Head of caudate nucleus (tissue), 42 donors: Measurements from ENCODE around the gene C15orf40.
A peak's percentile ranks its signal among the peaks of the same experiment; 100 is the strongest.
"Not testable (repeated sequence)": the region's sequence is repeated elsewhere in the genome, so short reads cannot be mapped to it uniquely, and the experiment has no call there.

Experiments used
- DNase-seq, 42 donors: peaks; one replicate each; pipeline versions ENCODE4 v3.0.0 to v3.0.0-alpha.2; 2020 to 2021; ENCODE audit warnings: mixed read lengths in 7 of 42
- intact Hi-C: fragments of 100-400 bp; cut with DNase I; formaldehyde crosslinking; loops from one replicate; pipeline ENCODE4 v1.15.0; 2022

C15orf40 gene

DNA sequence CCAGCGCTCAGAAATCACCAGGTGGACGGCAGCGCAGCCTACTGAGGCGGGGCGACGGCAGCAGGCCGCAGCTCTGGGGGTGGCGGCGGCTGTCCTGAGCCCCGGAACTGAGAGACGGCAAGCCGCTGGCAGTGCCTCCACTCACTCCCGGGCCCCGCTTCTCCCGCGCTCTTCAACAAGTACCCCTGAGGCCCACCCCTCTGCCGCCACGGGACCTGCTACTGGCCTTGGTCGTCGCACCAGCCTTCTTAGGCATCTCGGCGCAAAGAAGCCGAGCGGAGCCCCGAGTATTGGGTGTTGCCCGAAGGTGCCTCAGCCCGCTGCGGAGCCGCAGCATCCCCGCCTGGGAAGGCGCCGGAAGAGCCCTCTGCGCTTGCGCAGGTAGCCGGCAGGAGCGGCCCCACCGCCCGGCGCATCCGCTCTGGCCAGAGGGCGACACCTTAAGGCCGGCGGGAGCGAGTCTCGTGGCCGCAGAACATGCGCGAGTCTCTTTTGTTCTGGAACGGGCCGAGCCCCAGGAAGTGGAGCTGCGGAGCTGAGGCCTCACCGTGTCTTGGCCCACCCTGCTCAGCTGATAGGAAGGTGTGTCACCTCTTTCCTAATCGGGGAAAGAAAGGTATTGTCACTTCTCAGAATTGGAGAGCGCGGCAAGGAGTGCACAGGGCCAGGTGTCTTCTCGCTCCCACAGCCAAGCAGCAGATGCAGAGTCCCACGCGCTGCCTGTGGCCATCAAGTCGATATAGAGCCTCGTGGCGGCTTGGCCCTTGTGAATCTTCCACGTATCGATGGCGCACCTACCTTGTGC lies at the start of gene C15orf40:
Gene C15orf40, minus strand, starts transcription at position 369 of the 805 bp plus-strand sequence. Its CDS starts 32 bp downstream, at position 337.
- DNase-seq = peak; percentile 81 to 97 (median 92)
- intact Hi-C loops = loop anchor here (5.0 kb wide), 1 partner anchor 56 kb away; the partner anchor contains the start of gene BTBD1

DNA sequence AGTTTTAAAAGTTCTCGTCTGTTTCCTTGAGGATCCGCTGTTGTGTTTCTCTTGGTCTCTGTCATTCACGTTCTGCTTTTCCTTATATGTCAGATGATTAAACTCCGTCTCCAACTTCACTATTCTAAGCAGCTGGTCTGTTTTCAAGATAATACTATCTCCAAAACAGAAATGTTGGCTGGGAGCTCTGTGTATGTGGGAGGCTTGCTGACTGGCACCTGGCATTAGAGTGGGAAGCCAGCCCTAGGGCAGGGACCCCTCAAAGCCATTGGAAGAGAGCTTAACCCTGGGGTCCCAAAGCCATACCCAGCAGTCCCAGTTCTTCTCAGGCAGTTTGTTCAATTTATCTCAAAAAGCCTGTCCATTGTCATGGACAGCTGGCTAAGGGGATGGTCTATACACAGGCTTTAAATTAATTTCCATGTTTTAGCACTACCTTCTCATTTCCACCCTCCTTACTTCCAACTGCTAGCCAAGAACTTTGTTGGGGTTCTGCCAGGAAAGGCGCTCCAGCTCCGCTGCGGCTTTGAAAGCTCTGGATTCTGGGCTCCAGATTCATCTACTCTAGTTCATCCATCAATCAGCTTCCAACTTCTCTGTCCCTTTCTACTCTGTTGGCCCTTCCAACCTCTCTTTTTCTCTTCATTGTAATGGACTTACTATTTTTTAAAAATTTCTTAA lies 46.4 kb upstream of the C15orf40 start:
- intact Hi-C loops = no loop called here
- peak in 1 of 42 donors; percentile 26 for DNase-seq

DNA sequence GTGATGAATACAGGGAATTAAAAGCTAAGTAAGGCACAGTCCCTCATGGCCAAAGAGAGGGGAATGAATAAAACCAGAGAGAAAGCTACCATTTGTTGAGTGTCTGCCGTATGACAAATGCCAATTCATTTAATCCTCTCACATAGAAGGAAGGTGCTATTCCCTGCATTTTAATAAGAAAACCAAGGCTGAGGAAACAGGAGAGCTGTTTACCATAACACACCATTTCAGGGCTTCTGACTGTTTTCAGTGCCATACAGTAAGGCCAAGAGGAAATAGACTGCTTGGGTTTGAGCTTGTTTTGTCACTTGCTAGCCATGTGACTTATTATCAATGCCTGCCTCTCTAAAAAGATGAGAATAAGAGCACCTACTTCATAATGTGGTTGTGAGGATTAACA lies 45.6 kb upstream of the C15orf40 start:
- intact Hi-C loops = no loop called here
- DNase-seq = no peak

DNA sequence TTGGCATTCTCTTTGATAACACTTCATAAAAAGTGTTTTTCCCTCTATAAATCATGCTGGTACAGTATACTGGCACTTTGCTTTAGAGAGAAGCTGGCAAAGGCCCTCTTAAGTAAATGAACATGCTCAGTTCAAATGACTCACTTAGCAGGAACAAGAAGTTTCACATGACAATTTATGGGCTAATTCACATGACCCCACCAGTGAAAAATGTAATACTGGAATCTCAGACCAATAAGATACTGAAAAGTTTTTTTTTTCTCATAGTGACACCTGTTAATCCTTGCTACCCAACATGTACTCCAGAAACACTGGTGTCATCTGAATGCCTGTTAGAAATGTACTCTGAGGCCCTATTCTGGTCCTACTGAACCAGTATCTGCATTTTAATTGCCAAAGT lies 41.7 kb upstream of the C15orf40 start:
- intact Hi-C loops = no loop called here

DNA sequence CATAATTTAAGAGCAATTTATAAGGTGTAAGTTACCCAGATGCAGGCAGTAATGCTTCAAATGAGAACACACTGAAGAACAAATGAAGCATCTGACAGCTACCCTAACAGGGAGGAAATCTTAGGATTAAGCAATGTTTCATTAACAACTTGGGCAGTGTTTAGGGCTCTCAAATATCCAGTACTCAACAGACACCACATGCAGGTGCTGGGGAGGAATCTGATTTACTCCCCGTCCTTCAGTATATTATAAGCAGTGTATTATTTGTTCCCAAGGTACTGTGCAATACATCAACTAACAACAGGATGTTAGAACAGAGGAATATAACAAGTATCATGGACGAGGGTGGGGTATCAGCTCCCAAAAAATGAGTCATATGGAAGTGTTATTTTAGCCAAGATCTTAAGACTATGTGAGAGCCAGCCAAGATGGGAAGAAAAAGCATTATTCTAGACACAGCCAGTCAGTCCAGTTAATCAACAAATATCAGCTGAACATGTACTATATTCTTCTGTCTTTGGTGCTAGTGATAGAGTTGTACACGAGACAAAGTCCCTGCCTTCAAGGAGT lies 35.2 kb upstream of the C15orf40 start:
- no peak for DNase-seq
- intact Hi-C loops = no loop called here

More for the DNA sequence above, 41.7 kb upstream of the C15orf40 start:
- DNase-seq = no peak

DNA sequence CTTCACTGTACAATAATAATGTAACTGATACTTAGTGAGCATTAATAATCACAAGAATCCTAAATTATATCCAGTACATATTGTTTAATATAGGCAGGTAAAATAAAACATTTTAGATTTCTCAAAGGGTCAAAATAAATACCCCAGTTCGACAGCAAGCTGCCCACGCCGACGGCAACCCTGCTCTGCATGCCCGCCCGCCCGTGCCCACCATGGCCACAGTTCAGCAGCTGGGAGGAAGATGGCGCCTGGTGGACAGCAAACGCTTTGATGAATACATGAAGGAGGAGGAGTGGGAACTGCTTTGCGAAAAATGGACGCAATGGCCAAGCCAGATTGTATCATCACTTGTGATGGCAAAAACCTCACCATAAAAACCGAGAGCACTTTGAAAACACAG lies 32.7 kb upstream of the C15orf40 start:
- intact Hi-C loops = no loop called here

DNA sequence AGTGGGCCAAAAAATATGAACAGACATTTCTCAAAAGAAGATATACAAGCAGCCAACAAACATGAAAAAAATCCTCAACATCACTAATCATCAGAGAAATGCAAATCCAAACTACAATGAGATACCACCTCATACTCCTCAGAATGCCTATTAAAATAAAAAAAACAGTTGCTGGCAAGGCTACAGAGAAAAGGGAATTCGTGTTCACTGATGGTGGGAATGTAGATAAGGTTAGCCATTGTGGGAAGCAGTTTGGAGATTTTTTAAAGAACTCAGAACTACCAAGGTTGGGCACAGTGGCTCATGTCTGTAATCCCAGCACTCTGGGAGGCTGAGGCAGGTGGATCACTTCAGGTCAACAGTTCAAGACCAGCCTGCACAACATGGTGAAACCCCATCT lies 27.8 kb upstream of the C15orf40 start:
- intact Hi-C loops = no loop called here
- no peak for DNase-seq

More for the DNA sequence above, 32.7 kb upstream of the C15orf40 start:
- no peak for DNase-seq

DNA sequence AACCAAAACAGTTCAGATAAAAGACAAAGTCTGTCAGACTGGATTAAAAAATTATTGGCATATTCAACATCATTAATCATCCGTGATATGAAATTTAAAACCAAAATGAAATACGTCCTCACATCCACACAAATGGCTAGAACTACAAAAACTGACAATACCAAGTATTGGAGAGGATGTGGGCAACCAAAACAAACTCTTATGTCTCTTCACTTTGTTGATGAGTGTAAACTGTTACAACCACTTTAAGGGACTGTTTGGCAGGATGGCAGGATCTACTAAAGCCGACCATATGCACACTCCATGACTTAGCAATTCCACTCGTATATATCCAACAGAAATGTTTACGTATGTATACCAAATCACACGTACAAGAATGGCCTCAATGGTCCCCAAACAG lies 24.8 kb upstream of the C15orf40 start:
- no peak for DNase-seq
- intact Hi-C loops = no loop called here

DNA sequence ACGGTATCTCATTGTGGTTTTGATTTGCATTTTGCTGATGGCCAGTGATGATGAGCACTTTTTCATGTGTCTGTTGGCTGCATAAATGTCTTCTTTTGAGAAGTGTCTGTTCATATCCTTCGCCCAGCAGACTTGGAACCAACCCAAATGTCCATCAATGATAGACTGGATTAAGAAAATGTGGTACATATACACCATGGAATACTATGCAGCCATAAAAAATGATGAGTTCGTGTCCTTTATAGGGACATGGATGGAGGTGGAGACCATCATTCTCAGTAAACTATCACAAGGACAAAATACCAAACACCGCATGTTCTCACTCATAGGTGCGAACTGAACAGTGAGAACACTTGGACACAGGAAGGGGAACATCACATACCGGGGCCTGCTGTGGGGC lies 19.8 kb upstream of the C15orf40 start:
- DNase-seq, intact Hi-C loops: not testable (repeated sequence)

DNA sequence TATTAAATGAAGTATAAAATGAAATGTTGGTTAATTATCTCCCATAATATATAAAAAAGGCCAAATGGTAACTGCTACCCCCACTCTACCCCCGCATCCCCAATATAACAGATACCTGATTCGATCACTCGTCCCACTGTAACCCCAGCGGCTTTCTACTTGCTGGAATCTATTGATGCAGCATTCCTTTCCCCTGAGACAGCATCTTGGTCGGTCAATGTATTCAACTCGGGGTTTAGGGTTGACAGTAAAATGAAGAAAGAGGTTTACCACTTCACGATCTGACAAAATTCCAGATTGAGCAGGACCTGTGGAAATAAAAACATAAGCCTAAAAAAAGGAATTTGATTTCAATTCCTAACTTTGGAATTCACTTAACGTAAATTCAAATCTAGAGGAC lies 18.6 kb upstream of the C15orf40 start:
- intact Hi-C loops = no loop called here

DNA sequence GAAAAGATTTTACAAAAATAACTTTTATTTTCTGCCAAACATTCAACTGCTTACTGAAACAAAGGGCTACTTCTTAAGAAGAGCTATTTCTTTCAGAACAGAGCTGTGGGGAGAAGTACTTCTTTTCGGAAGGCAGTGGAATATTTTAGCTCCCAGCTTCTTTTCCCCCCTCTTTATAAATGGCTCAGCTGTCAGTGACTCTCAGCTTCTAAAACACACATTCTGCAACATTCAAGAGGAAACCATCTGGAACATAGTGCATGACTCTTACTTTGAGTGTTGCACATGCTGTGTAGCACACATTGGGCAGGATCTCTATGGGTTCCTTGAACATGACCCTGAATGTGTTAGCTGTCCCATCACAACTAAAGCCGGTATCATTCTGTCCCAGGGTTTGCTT lies 7.0 kb upstream of the C15orf40 start:
- intact Hi-C loops = no loop called here

More for the DNA sequence above, 18.6 kb upstream of the C15orf40 start:
- no peak for DNase-seq

DNA sequence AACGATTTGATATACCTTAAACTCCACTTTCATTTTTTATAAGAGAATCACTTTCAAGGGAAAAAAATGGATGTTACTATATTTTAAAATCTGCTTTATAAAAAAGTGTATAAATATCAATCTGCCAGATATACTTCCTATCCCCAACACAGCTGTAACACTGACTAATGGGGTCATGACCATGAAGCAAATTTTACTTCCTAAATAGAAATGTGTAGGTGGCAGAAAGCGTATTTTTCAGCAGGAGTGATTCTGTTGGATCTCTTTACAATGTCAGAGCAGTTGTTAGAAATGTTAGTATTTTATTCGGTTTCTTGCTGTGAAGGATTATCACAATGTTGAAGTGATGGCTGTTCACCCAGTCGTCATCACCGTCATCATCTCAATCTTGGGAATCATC lies 5.5 kb upstream of the C15orf40 start:
- intact Hi-C loops = no loop called here
- DNase-seq = peak in 5 of 42 donors; percentile 6 to 43 (median 11)

More for the DNA sequence above, 7.0 kb upstream of the C15orf40 start:
- DNase-seq = no peak

DNA sequence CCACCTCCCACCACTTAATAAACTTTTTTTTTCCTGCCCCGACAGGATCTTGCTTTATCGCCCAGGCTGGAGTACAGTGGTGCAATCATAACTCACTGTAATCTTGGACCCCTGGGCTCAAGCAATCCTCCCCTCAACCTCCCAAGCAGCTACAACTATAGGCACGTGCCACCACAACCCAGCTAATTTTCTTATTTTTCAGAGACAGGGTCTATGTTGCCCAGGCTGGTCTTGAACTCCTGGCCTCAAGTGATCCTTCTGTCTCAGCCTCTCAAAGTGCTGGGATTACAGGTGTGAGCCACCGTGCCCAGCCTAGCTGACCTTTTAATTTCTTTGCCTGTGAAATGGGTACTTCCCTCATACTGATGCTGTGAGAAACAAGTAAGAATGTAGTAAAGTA lies 3.9 kb upstream of the C15orf40 start:
- no peak for DNase-seq
- intact Hi-C loops = no loop called here

DNA sequence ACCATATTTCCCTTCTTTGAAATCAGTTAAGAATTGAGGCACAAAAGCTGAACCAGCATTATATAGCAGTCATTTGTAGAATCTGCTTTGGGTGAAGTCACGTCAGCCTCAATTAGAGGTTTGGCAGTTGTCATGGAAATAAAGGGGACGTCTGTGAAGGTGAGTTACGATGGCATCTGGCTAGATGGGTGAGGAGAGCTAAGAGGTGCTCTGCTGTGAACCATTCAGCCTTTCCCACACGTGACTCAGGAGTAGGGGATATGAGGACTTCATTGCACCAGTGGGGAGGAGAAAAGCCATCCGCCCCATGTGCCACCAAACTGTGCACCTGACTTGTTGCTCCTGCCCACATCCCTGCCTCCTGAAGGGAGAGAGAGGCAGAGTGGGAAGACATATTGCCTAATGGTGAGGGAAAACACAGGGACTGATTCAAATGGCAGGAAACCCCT lies 2.8 kb upstream of the C15orf40 start:
- DNase-seq = no peak
- intact Hi-C loops = loop anchor here (5.0 kb wide), 1 partner anchor 53 kb away; the partner anchor contains the start of gene BTBD1

DNA sequence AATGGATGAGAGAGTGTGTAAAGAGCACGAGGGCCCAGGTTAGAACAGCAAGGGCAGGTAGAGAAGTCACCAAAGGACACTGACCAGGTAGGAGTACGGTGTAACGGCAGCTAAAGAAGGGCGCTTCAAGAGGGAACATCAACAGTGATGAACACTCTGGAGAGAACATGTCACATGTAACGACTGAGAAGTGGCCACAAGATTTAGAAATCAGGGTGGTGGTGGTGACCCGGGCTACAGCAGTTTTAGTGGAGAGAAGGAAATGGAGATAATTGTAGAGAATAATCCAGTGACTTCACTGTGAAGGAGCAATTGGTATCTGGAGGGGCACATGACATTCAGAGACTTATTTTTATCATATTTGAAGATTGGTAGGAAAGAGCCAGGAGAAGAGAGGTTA lies 1.2 kb upstream of the C15orf40 start:
- intact Hi-C loops = loop anchor here (5.0 kb wide), 1 partner anchor 55 kb away; the partner anchor contains the start of gene BTBD1
- no peak for DNase-seq

DNA sequence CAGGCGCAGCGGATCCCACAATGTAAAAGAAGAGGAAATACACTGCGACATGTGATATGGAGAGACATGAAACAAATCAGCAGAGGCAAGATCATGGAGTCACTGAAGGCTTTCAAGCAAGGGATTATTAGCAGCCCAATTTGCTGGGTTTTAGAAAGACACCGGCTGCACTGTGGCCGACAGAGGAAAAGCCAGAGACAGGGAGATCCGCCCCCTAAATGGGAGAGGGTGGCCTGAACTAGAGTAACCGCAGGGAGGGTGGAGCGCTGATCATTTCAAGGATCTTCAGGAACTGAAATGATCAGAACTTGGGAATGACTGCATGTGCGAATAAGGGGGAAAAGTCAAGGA lies 612 bp upstream of the C15orf40 start:
- intact Hi-C loops = loop anchor here (5.0 kb wide), 1 partner anchor 55 kb away; the partner anchor contains the start of gene BTBD1
- DNase-seq = peak in 6 of 42 donors; percentile 4 to 30 (median 12)

DNA sequence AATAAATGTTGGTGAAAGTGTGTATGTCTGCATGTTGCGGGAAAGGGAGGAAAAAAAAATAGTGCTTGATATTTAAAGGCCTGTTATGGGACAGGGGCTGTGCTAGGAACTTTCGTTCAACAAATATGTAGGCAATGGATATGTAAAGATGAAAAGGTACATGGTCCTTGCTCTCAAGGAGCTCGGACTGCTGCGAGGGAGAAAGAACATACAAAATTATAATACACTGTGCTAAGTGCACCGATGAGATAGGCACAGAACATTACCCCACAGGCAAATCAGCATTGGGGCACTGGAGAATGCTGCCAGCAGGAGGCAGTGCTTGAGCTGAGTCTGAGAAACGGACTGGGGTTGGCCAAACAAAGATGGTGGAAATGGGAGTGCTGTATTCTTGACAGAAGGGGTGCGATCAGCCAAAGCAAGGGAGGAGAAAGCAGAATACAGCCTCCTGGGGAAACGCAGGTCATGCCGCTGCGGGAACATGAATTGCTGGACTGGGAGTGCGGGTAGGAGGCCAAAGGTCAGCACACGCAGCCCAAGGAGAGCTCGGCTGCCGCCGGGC lies 649 bp downstream of the C15orf40 start:
- intact Hi-C loops = loop anchor here (5.0 kb wide), 1 partner anchor 57 kb away; the partner anchor contains the start of gene BTBD1
- peak; percentile 58 to 92 (median 80) for DNase-seq

DNA sequence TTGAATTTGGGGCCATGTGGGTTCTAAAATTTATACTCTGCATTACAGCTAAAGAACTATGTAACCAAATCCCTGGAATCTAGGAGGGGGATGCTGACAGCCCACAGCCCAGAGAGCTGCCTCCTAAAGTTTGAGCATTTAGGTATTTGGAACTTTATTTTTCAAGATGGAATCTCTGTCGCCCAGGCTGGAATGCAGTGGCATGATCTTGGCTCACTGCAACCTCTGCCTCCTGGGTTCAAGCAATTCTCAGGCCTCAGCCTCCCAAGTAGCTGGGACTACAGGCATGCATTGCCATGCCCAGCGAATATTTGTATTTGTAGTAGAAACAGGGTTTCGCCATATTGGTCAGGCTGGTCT lies 10.8 kb downstream of the C15orf40 start:
- peak in 1 of 42 donors; percentile 23 for DNase-seq
- intact Hi-C loops = not testable (repeated sequence)

DNA sequence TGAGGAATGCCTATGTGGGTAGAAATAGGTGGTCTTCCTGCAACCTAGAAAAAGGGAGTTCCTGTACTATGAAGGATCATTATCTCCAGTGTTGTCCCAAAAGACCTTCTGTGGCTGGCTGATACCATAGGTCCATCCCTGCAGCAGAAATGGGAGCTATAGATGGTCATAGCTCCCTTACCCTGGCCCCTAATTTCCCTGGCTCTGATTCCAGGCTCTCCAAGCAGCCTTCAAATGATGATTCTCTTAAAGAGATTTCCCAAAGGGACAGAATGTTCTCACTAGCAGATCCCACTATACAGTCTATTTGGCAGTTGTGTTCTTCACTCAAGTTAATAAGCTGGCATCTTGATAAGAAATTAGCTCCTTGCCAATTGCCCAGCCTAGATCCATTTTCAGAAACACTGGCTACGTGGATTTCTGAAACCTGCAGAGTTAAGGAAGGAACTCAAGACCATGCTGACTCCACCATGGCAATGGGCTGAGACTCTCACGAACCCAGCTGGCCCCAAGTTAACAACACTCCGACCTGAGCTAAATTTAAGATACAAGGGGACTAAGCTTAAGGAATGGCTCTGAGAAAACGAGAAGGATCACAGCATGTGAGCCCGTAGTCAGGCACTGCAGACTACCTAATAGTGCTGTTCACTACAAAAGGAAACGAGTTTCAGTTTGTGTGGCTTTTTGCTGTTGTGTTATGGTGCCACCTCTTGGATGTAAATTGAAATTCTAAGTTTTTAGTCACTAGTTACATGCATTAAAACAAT lies 11.4 kb downstream of the C15orf40 start:
- intact Hi-C loops = no loop called here
- peak in 9 of 42 donors; percentile 7 to 55 (median 31) for DNase-seq
